HG02610 (cell line): ENCODE measurements around the gene DIP2C.
"Not testable (repeated sequence)": the region's sequence is repeated elsewhere in the genome, so short reads cannot be mapped to it uniquely, and the experiment has no call there.

Experiments
- ATAC-seq: cut with Tn5 transposase; IDR thresholded peaks from one replicate; pipeline ENCODE4 v1.9.1; 2021; ENCODE audit warnings: mild to moderate bottlenecking, moderate library complexity; ENCODE audit not compliant: unreplicated experiment

DIP2C gene

DNA sequence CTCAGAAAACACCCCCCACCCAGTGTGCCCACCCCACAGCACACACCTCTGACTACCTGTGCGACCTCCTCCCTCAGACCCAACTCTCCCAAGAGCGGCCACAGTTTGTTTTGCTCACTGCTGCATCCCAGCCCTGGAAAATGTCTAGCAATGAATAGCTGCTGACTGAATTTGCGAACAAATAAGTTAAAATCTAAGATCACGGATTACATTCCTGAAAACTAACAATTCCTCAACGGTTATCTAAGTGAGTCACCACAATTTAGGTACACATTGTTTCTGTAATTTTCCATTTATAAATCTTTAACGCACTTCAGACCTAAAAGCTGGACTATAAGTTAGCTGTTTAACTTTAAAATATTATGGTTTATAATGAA is 319.0 kb downstream of the DIP2C start:
- no peak for ATAC-seq

DNA sequence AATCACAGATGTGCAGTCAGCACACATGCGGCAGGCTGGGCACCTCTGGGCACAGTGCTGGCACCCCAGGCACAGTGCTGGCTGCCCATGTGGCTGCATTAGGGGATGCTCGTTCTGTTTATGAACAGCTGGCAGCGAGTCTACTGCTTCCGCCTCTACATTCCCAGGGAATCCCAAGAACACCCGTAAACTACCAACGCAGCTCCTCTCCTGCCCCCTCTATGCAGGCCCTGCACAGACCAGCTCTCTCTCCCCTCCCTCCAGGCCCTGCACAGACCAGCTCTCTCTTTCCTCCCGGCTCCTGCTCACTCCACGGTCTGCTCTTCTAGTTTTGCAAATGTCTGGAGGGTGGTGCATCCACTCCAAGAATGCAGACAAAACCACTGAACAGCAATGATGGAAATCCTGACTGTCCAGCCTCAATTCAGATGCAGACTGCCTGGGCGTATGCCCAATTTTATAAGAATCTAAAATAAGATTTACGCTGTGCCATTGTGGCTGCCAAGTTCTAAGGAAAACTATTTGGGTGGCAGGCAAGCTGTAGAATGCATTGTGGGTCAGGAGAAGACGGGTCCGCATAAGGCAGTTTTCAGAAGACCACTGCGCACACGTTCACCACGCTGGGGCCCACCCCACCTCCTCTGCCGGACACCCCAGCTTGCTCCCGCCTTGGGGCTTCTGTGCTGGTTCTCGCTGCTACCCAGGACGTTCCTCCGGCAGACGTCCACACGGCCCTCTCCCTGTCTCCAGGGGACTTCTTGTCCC is 319.6 kb downstream of the DIP2C start:
- ATAC-seq: no peak

DNA sequence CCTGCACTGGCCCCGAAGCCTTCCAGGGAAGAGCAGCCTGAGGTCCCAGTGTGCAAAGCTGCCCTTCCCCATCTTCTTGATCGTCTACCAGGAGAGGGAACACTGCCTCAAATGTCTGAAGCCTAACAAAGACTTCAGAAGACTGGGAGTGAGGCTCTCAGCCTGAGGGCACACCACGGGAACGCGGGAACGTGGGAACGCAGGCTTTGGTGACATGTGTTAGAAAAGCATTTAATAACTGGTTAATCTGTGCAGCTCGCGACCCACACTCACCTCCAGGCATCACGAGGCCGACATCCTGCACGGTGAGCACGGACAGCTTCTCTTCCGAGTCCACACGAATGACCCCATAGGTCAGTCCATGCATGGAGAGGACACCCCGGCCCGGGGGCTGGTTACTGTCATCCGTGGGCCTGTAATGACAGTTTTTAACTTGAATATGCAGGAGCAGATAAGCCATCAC is 320.2 kb downstream of the DIP2C start:
- ATAC-seq: no peak

DNA sequence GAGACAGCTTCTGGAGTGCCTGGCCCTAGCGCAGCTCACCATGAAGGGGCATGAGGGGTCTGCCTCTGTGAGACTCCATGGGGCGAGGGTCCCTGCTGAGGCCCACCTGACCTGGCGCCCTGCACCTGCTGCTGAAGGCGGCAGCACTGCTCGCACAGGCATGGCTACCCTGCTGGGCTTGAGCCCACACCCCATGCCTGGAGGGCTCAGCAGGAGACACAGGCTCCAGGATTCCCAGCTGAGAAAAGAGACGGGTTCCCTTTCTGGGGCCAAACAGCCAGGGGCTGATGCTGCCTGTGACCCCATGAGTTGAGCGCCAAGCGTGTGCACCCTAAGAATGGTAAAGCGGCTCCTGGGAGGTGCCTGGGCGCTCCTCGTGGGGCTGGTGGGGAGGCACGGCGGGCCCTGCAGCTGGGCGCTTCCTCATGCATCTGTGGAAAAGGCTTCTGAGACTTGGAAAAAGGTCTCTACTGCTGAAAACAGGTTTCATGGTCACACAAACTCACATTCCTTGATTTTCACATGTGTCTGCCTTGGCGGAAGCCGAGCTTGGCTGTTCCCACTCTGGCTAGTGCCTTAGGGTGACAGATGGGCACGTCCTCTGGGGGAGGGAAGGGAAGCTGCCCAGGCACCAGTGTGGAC is 320.8 kb downstream of the DIP2C start:
- ATAC-seq: no peak

DNA sequence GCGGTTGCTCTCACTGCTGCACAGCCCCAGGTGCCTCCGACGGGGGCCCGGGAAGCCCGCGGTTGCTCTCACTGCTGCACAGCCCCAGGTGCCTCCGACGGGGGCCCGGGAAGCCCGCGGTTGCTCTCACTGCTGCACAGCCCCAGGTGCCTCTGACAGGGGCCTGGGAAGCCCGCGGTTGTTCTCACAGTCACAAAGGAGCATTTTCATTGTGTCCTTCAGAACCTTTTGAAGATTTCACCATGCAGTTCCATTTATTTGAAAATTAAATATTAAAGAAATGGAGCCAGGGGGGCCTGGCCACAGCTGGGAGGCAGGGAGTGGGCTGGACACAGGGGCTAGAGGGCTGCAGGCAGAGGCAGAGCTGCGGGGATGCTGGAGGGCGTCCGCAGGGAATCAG is 321.4 kb downstream of the DIP2C start:
- not testable (repeated sequence) for ATAC-seq

DNA sequence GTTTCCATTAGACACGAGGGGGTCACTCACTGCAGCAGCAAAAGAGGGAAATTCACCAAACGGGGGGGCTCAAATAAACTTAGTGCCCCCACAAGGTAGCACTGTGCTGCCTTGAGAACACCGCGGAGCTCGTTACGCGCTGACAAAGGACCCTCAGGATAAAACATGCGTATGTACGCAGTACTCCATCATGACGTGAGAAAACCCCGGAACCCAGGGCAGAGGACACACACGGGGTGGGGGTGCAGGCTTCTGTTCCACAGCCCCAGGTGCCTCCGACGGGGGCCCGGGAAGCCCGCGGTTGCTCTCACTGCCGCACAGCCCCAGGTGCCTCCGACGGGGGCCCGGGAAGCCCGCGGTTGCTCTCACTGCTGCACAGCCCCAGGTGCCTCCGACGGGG is 321.8 kb downstream of the DIP2C start:
- ATAC-seq: no peak

DNA sequence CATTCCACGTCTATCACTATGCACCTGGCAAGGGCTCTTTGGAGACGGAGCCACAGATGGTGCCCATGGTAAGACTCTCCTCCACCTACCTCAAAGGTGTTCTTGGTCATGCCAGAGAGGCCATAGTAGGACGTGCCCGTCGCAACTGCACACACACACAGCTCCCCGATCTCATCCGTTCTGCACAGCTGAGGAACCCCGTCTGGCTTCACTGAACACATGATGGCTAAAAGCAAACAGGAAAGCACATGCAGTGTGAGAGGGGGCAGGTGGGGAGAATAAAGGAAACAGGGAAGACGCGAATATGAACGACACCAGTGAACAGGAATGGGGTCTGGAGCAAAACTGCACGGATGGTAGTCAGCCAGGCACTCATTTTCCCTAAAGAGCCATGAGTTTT is 323.3 kb downstream of the DIP2C start:
- no peak for ATAC-seq

DNA sequence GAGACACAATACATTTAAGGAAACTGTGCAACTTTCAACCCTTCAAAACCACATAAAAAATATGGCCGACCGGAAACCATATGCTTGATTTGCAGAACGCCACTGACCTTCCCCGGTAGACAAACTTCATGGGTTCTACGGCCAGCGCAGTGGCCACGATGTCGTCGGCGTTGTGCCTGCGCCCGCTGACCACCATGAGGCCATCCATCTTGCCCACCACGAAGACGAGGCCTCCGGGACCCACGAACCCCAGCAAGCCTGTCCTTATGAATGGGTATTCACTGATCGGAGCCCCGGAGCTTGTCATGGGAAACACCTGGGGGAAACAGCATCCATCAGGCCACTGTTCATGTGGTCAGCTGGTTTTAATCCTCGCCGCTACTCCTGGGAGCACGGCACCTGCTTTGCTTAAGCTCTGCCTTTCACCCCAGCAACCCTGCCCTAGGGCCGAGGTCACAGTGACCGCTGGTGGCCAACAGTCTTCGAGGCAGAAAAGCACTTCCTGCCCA is 325.1 kb downstream of the DIP2C start:
- no peak for ATAC-seq

DNA sequence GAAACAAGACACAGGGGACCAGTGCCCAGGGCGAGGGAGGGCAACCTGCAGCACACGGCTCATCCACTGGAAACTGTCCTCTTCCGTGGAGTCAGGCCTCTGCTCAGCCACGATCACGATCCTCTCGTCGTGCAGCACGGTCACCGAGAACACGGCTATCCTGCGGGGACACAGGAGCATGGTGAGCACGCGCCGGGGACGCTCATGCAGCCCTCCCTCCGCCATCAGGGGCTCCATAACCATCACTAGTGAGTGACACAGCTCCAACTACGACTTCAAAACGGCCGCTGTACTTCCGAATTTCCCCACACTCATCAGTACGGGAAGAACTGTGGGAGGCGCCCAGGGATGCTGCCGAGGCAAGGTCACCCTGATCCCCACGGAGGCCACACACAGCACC is 326.3 kb downstream of the DIP2C start:
- no peak for ATAC-seq

DNA sequence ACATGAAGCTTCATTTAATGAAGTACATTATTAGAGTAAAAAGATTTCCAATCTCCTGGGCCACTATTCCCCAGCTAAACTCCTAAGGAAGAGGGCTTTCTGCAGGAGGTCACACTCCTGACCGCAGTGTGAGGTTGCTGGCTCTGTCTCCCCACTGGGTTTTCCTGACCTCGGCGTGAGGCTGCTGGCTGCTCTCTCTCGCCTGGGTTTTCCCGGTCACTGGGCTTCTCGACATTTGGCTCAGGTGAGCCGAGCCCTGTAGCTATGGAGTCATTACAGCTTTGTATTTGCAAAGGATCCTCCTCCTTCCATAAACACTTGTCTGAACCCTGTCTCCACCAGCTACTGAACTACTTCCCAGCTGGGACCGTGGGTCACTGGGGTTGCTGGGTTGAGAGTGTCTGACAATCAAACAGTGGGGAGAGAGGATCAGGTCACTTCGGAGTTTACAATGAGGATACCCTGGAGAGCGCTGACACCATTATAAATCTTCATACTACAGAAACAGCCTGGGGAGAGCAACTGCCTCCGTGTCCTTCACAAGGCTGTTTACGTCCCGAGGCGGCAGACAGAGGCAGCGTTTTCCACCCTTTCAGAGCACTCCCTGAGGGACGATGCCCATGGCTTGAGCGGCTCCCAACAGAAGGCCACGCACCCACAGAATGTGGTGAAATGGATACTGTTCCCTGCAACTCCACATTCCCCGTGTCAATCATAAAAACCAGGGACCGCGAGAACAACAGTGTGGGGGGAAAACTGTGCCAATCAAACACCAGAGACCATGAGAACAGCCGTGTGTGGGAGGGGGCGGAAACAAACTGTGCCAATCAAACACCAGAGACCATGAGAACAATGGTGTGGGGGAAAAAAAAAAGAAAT is 328.0 kb downstream of the DIP2C start:
- ATAC-seq: no peak

DNA sequence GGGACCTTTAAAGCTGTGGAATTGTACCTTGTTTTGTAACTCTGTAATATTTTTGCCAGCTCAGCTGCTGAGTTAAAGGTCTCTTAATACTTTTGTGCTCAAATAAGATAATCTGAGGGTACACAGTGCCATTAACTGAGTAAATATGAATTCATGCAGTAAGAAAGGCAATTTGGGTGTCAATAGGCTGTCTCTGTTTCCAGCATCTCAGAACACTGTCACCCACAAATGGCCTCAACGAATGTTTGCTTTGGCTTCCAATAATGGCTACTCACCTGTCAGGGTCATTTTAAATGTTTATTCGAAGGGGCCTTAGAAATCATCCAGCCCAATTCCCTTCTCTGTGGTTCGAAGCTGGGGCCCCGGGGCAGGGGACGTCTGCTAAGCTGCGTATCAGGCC is 328.8 kb downstream of the DIP2C start:
- no peak for ATAC-seq

DNA sequence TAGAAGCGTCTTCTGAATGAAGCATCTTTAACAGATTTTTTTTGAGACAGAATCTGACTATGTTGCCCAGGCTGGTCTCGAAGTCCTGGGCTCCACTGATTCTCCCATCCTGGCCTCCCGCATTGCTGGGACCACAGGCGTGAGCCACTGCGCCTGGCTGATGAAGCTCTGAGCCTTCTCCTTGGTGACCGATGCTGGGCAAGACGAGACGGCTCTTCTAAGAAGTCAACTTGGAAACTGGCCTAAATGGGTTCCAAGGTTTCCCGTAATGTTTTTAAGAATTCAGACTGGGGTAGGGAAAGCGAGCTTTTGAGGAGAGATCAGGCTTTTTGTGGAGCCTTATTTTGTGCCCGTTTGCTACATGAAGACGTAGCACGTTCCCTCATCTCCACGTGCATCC is 329.7 kb downstream of the DIP2C start:
- no peak for ATAC-seq

DNA sequence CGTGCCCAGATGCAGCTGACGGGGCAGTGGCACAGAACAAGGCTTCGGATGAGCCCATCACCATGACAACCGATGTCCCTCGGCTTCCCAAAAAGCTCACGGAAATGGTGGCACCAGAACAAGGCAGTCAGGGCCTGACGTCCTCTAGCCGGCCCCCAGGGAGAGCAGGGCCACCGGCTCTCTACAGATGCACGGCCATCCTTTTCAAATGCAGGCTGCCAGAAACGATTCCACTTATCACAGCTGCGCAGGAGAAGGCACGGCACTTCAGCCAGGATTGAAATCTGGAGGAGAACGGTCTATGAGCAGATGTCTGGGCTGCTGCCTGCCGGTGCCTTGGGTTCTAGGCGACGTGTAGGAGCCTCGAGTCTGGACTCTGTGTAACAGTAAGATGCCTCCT is 330.4 kb downstream of the DIP2C start:
- no peak for ATAC-seq

DNA sequence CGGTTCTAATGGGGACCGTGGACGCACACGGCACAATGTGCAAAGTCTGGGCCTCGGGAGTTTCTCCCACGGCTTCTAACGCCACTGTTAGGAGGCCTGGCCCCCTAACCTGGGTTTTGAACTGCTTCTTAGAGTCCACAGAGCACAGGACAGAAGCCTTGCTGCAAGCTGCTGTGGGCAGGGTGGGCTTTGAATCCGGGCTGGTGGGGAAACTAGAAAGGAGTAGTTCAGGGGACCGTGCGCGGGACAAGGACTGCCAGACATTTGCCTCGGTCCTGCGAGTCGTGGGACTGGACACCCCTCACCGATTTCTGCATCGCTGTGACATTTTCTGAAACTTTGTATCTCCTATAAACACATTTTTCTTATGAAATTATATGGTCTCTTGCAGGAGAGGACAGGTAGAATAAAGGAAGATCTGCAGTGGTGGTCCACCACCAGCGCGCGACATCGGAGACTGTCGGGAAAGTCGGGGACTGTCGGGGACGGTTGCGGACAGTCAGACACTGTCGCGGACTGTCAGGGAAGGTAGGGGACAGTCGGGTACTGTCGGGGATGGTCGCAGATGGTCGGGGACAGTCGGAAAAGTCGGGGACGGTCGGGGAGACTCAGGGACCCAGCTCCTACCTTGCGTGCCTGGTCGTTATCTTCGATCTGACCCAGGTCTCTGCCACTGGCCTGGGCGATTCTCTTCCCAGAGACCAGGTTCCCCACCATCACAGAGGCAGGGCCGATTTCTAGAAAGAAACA is 332.1 kb downstream of the DIP2C start:
- no peak for ATAC-seq

DNA sequence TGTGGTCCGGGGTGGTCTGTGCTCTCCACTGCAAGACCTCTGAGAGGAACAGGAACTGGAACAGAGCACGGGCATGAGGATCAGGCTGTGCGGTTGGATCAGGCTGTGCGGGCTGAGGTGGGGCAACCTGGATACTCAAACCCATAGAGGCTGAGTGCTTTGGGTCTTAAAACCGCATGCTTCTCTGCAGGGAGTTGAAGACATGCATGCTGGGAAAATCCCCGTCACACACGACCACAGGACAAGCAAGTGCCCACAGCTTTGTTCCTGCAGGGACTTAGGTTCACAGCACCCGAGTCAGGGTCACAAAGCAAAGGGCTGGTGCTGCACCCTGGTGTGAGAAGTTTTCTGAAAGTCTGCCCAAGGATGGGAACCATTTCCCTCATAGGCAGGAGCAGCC is 333.0 kb downstream of the DIP2C start:
- no peak for ATAC-seq

DNA sequence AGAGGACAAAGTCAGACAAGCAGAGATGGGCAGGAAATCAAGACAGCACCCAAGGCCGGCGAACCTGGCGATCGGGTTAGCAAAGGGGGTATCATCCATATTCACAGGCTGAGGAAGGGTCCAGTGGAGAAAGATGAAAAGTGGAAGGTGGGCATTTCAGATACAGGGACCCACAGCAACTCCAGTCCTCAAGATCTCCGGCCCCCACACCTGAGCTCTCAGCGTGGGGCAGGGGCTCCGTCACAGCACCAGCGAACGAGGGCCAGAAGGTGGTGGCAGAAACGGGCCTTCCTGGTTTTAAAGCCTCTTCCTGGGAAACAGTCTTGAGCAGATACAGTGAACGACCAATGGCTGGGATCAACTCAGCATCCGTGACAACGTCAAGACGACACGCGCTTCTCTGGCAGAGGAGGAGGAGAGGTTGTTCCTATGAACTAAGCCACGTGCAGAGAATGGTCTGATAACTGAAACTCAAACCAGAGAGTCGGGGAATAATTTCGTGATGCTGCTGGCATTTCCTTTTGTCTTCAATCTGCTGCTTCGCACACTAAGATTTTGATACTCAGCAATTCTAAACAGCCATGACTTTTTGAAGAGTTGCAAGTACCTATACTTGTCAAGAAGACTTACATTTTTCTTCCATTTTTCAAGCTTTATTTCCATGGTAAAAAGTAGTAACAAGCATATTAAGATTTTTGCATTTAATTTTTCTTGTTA is 334.4 kb downstream of the DIP2C start:
- no peak for ATAC-seq

DNA sequence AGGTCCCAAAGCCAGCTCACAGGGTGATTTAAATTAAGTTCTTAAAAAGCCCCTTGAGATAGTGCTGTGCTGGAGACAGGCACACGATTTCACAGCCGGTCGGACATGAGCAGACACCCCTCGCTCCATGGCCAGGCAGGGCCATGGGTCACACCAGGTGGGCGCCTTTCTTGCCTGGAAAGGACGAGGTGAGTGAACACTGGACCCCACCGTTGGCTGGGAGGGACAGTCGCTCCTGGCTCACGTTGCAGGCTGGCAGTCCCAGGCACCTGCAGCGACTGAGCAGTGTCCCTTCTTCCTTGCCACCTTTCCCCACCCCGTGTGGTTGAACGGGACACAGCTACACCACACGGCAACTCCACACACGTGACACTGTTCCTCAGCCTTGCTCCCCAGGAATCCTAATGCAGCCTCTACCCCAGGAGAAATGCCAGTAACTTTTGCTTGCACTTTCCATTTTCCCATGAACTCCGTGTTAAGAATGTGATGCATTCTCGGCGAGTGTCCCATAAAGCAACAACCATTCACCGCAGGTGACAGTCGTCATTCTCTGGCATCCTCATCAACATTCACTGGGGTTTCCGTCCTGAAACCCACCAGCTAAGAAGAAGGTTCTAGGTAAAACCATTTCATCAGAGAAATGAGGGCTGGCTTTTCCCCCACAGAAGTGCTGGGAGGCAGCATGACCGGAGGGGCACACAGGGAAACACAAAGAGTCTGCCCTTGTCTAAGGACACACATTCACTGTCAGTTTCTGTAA is 336.8 kb downstream of the DIP2C start:
- no peak for ATAC-seq

DNA sequence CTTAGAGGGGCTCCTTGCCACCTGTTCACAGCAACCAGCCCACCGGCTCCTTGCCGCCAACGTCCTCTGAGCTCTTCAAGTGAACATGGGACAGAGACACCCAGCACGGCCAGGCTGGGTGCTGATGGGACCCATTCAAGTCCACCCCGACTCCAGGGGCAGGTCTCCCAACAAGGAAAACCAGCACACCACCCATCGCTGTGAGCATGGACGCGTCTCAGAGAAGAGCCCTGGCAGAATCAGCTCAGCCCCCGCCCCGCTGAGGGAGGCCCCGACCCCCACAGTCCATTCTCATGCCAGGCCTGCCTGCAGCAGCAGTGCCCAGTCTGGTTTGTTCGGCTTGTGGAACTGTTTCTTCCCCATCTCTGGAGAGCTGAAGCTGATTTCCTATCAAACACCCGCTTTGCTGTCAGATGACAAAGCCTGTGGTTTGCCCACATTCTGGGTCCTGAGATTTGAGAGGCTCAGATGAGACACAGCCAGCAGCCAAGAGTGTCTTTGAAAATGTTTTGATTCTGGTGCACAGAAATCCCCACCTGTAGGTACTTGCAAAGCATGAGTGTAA is 337.6 kb downstream of the DIP2C start:
- ATAC-seq: no peak

DNA sequence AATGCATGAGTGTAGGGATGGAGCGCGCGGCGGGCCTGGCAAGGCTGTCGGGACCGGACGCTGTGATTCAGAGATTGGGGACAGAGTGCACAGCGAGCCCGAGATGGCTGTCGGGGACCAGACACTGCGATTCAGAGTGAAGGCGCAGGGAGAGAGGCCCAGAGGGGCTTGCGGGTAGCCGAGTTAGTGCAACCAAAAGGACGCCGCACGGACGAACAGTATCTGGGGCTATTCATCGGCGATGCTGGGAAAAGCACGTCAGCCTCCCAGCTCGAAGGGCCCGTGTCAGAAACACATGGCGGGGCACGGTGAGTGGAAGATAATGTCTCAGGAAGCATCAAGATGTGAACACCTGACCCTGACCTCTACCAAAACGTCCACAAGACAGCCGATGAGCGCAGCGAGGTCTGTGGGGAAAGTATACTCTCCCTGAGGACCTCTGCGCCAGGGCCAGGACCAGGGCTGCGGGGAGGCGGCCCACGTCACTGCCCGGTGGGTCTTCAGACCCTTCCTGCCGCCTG is 338.4 kb downstream of the DIP2C start:
- ATAC-seq: no peak
